GM12865 (cell line): ENCODE measurements around the gene DLG2.

Experiments
- DNase-seq: peaks from one replicate; pipeline ENCODE4 v3.0.0; 2010; ENCODE audit warnings: low read depth
- H3K4me3 ChIP-seq: 2 replicates; pipeline ENCODE4 v1.5.1; 2011; ENCODE audit warnings: mild to moderate bottlenecking, low read depth, low read length, control low read depth
- CTCF ChIP-seq: IDR thresholded peaks from 2 replicates; pipeline ENCODE4 v1.5.1; 2011; ENCODE audit warnings: low read length, control low read depth, low read depth, inconsistent platforms; ENCODE audit not compliant: insufficient read depth; ENCODE audit errors: missing control alignments

The DLG2 gene

GRCh38 chr11:84089072-84090057 is 1537.8 kb downstream of the DLG2 start:
- no peak for TF ChIP-seq CTCF
- no peak overlapping the region for H3K4me3 ChIP-seq
- no peak for DNase-seq

GRCh38 chr11:84071851-84072250 is 1555.3 kb downstream of the DLG2 start:
- no peak overlapping the region for H3K4me3 ChIP-seq
- TF ChIP-seq CTCF: no peak
- DNase-seq: no peak

- no peak for TF ChIP-seq CTCF
- DNase-seq: no peak
- H3K4me3 ChIP-seq: no peak overlapping the region
These were observed 1558.1 kb downstream of the DLG2 start for GRCh38 chr11:84069048-84069447.

DNA sequence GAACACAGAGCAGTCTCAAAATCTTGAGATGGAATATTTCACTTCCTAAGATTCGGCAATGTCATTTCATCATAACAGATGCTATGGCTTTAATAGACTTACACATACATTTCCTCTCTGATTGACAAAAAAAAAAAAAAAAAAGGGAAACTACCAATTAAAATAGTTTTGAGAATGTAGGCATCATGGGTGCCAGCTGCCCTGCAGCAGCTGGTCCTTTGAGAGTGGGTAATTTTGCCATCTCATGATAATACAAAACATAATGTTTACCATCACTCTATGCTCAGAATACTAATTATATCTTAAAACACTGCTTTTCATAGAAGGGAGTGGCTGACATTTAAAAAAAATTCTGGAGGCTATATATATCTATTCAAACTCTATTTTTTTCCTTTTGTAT is 1565.4 kb downstream of the DLG2 start:
- H3K4me3 ChIP-seq: no peak overlapping the region
- no peak for TF ChIP-seq CTCF
- no peak for DNase-seq

GRCh38 chr11:84056653-84057376 is 1570.3 kb downstream of the DLG2 start:
- TF ChIP-seq CTCF: no peak
- no peak overlapping the region for H3K4me3 ChIP-seq
- no peak for DNase-seq

DNA sequence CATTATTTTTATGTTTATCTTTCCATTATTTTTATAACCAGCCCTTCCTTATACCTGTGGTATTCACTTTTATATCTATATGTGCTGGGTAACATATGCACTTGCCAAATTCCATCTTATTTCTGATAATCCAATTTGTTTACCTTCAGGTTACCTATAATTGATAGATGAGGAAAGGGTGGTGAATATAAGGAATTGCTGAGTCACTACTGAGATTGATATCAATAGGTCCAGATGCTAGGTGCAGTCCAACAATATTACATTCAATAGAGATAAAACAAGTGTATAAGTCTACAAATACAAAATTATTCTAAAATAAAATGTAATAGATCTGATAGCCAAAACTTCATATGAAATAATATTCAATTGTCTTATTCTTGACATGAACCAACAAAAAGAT is 1582.0 kb downstream of the DLG2 start:
- DNase-seq: no peak
- no peak for TF ChIP-seq CTCF
- no peak overlapping the region for H3K4me3 ChIP-seq
